CD4-positive, CD25-positive, alpha-beta regulatory T cell (primary cell): ENCODE data around the gene ENC1. TPM values are rescaled to one million over a fixed set of nuclear protein-coding genes. Genes with fewer than 3 reads are reported as not detected.

ENCODE experiments used
- ATAC-seq, 2 donors: fragments of 150-1000 bp; cut with Tn5 transposase; one replicate each; pipeline ENCODE4 v1.10.0; 2021; ENCODE audit warnings: low read depth in 2 of 2, moderate number of reproducible peaks in 2 of 2, moderate library complexity in 1 of 2
- DNase-seq, 3 donors: peaks; one replicate each; pipeline versions ENCODE4 v3.0.0 to v3.0.0-alpha.2; 2012 to 2022; ENCODE audit warnings: mixed read lengths in 1 of 3
- H3K27ac ChIP-seq: one replicate; pipeline ENCODE4 v1.7.0; 2013; ENCODE audit warnings: mild to moderate bottlenecking, low read length; ENCODE audit not compliant: insufficient read depth, poor library complexity, severe bottlenecking
- H3K27me3 ChIP-seq: one replicate; pipeline ENCODE4 v1.7.0; 2013; ENCODE audit warnings: low read length; ENCODE audit not compliant: control insufficient read depth, insufficient read depth
- H3K36me3 ChIP-seq: one replicate; pipeline ENCODE4 v1.7.0; 2013; ENCODE audit warnings: mild to moderate bottlenecking, low read length, moderate library complexity; ENCODE audit not compliant: control insufficient read depth, insufficient read depth
- H3K4me1 ChIP-seq: 2 replicates; pipeline ENCODE4 v1.7.0; 2013; ENCODE audit warnings: mild to moderate bottlenecking, low read length; ENCODE audit not compliant: insufficient read depth, control insufficient read depth, poor library complexity, severe bottlenecking
- H3K4me3 ChIP-seq: one replicate; pipeline ENCODE4 v1.7.0; 2013; ENCODE audit warnings: low read depth, mild to moderate bottlenecking, low read length, moderate library complexity
- H3K9me3 ChIP-seq, 2 experiments: 1 replicate in 1 of 2; 2 replicates in 1 of 2; pipeline ENCODE4 v1.7.0; 2013; ENCODE audit warnings: low read length in 2 of 2, mild to moderate bottlenecking in 1 of 2, moderate library complexity in 1 of 2; ENCODE audit not compliant: control insufficient read depth in 2 of 2
- H3K27ac Mint-ChIP-seq, 3 donors: one replicate each; pipeline ENCODE4 v1.8.0; 2020 to 2022; ENCODE audit warnings: mild to moderate bottlenecking in 3 of 3, mixed read lengths in 3 of 3, moderate library complexity in 2 of 3
- H3K27me3 Mint-ChIP-seq: one replicate; pipeline ENCODE4 v1.8.0; 2022; ENCODE audit warnings: mild to moderate bottlenecking, mixed read lengths
- H3K36me3 Mint-ChIP-seq: one replicate; pipeline ENCODE4 v1.8.0; 2020; ENCODE audit warnings: mixed read lengths
- H3K4me1 Mint-ChIP-seq, 4 donors: one replicate each; pipeline ENCODE4 v1.8.0; 2020 to 2022; ENCODE audit warnings: mixed read lengths in 4 of 4, mild to moderate bottlenecking in 1 of 4
- H3K4me3 Mint-ChIP-seq, 4 donors: one replicate each; pipeline ENCODE4 v1.8.0; 2020 to 2022; ENCODE audit warnings: mild to moderate bottlenecking in 4 of 4, mixed read lengths in 4 of 4, moderate library complexity in 3 of 4
- H3K9me3 Mint-ChIP-seq, 7 donors: one replicate each; pipeline ENCODE4 v1.8.0; 2020 to 2022; ENCODE audit warnings: mixed read lengths in 7 of 7, mild to moderate bottlenecking in 3 of 7, moderate library complexity in 2 of 7
- polyA plus RNA-seq, 4 donors: library from polyadenylated mRNA; unstranded; fragments of 300-500 nt; fragmentation: Illumina TruSeq; gene quantifications; one replicate each; pipeline ENCODE4 v1.2.3, GENCODE V29; 2021
- total RNA-seq: library from RNA; stranded (reverse); gene quantifications from one replicate; pipeline ENCODE4 v1.2.3, GENCODE V29; 2022

The ENC1 gene
- total and polyA plus RNA-seq, 5 donors from 2014 or later: 0.10 to 6.8 (median 0.48) TPM; not detected in 1

GRCh38 chr5:74636149-74636548 is 4.4 kb downstream of the ENC1 start:
- Histone ChIP-seq H3K4me3 (no peak overlapping the region), H3K27ac (no peak overlapping the region), H3K9me3 (no peaks in the 10 kb centered on the region), H3K4me1 (peaks cover 21% of the 10 kb centered on the region), H3K36me3 (no peaks in the 10 kb centered on the region), H3K27me3 (peaks cover 28% of the 10 kb centered on the region)
- H3K36me3 Mint-ChIP-seq: no peaks in the 10 kb centered on the region
- H3K27ac Mint-ChIP-seq: peak overlapping the region in 1 of 3 donors; percentile 65
- no peak for ATAC-seq
- DNase-seq: no peak
- H3K9me3 Mint-ChIP-seq: no peaks in the 10 kb centered on the region
- H3K4me3 Mint-ChIP-seq: no peak overlapping the region
- H3K4me1 Mint-ChIP-seq: peaks cover 15 to 28% (median 19%) of the 10 kb centered on the region in 4 donors
- peaks cover 35% of the 10 kb centered on the region for H3K27me3 Mint-ChIP-seq

DNA sequence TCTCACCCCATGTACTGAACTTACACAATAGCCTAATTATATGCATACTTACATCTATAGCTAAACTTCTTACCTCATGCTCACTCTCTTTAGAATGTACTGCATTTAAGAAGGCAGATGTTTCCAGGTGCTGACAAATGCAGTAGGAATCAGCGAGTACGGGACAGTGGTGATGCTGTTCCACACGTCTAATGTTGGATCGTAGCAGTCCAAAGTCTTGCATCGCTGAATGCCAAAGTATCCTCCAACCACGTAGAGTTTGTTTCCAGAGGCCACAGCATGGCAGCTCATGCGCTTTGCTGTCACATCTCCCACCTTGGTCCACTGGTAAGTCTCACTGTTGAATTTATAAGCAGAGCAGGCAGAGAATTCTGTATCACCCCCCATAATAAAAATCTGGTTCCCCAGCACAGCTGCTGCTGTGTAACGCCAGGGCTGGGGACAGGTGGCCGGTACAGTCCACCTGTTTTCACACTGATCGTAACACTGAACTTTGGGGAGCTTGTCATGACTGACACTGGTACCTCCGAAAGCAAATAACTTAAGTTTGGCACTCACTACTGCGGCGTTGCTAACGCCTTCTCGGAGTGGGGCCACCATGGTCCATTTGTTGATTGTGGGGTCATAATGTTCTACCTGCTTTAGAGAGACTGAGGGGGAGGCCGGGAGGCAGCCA is 5.8 kb downstream of the ENC1 start:
- H3K4me1 Mint-ChIP-seq: peaks cover 15 to 24% (median 19%) of the 10 kb centered on the region in 4 donors
- Histone ChIP-seq H3K9me3 (no peaks in the 10 kb centered on the region), H3K36me3 (no peaks in the 10 kb centered on the region), H3K27ac (no peak overlapping the region), H3K4me1 (peaks cover 12% of the 10 kb centered on the region), H3K4me3 (no peak overlapping the region), H3K27me3 (peaks cover 29% of the 10 kb centered on the region)
- no peak for ATAC-seq
- no peaks in the 10 kb centered on the region for H3K9me3 Mint-ChIP-seq
- peaks cover 28% of the 10 kb centered on the region for H3K27me3 Mint-ChIP-seq
- H3K4me3 Mint-ChIP-seq: no peak overlapping the region
- H3K36me3 Mint-ChIP-seq: no peaks in the 10 kb centered on the region
- H3K27ac Mint-ChIP-seq: no peak overlapping the region
- DNase-seq: no peak

- Mint-ChIP-seq H3K9me3 (no peaks in the 10 kb centered on the region), H3K27ac (no peak overlapping the region), H3K27me3 (peaks cover 22% of the 10 kb centered on the region), H3K4me3 (no peak overlapping the region), H3K4me1 (peaks cover 5 to 15% (median 11%) of the 10 kb centered on the region in 4 donors), H3K36me3 (no peaks in the 10 kb centered on the region)
- Histone ChIP-seq H3K4me3 (no peak overlapping the region), H3K9me3 (no peaks in the 10 kb centered on the region), H3K4me1 (peaks cover 4% of the 10 kb centered on the region), H3K36me3 (no peaks in the 10 kb centered on the region), H3K27me3 (peaks cover 21% of the 10 kb centered on the region), H3K27ac (no peak overlapping the region)
- ATAC-seq: no peak
- no peak for DNase-seq
Observed at GRCh38 chr5:74633695-74634094, 6.8 kb downstream of the ENC1 start.

GRCh38 chr5:74632947-74633356 is 7.6 kb downstream of the ENC1 start:
- Histone ChIP-seq H3K27me3 (peaks cover 14% of the 10 kb centered on the region), H3K4me1 (peaks cover 4% of the 10 kb centered on the region), H3K4me3 (no peak overlapping the region), H3K27ac (no peak overlapping the region), H3K9me3 (no peaks in the 10 kb centered on the region), H3K36me3 (no peaks in the 10 kb centered on the region)
- ATAC-seq (no peak), DNase-seq (no peak)
- no peaks in the 10 kb centered on the region for H3K36me3 Mint-ChIP-seq
- H3K27ac Mint-ChIP-seq: no peak overlapping the region
- H3K4me3 Mint-ChIP-seq: no peak overlapping the region
- H3K9me3 Mint-ChIP-seq: no peaks in the 10 kb centered on the region
- H3K27me3 Mint-ChIP-seq: peaks cover 15% of the 10 kb centered on the region
- peaks cover 4 to 12% (median 9%) of the 10 kb centered on the region in 4 donors for H3K4me1 Mint-ChIP-seq

GRCh38 chr5:74631081-74631953 is 9.2 kb downstream of the ENC1 start:
- ATAC-seq (peak; percentile 65 to 74), DNase-seq (peak in 2 of 3 donors; percentile 39 to 66)
- Mint-ChIP-seq H3K9me3 (no peaks in the 10 kb centered on the region), H3K4me1 (peaks cover 4 to 12% (median 9%) of the 10 kb centered on the region in 4 donors), H3K4me3 (no peak overlapping the region), H3K27me3 (peaks cover 15% of the 10 kb centered on the region), H3K36me3 (no peaks in the 10 kb centered on the region), H3K27ac (peak overlapping the region; percentile 20 to 67 (median 32))
- H3K9me3 ChIP-seq: no peaks in the 10 kb centered on the region
- H3K27me3 ChIP-seq: peaks cover 8% of the 10 kb centered on the region
- no peaks in the 10 kb centered on the region for H3K36me3 ChIP-seq
- no peak overlapping the region for H3K4me3 ChIP-seq
- H3K27ac ChIP-seq: no peak overlapping the region
- H3K4me1 ChIP-seq: peaks cover 4% of the 10 kb centered on the region

- ATAC-seq: no peak
- H3K9me3 Mint-ChIP-seq: no peaks in the 10 kb centered on the region
- Histone ChIP-seq H3K27me3 (peaks cover 5% of the 10 kb centered on the region), H3K9me3 (no peaks in the 10 kb centered on the region), H3K27ac (no peak overlapping the region), H3K4me1 (peaks cover 4% of the 10 kb centered on the region), H3K4me3 (no peak overlapping the region), H3K36me3 (no peaks in the 10 kb centered on the region)
- no peak overlapping the region for H3K4me3 Mint-ChIP-seq
- H3K27ac Mint-ChIP-seq: peak overlapping the region in 1 of 3 donors; percentile 67
- peaks cover 21% of the 10 kb centered on the region for H3K27me3 Mint-ChIP-seq
- H3K4me1 Mint-ChIP-seq: peaks cover 4 to 12% (median 9%) of the 10 kb centered on the region in 4 donors
- DNase-seq: no peak
- H3K36me3 Mint-ChIP-seq: no peaks in the 10 kb centered on the region
Observed at GRCh38 chr5:74630453-74631066, 10.0 kb downstream of the ENC1 start.

- H3K9me3 Mint-ChIP-seq: no peaks in the 10 kb centered on the region
- no peak overlapping the region for H3K27ac ChIP-seq
- H3K36me3 Mint-ChIP-seq: no peaks in the 10 kb centered on the region
Observed at GRCh38 chr5:74629326-74629725, 11.2 kb downstream of the ENC1 start.

More at GRCh38 chr5:74629326-74629725, 11.2 kb downstream of the ENC1 start:
- Mint-ChIP-seq H3K27me3 (peaks cover 23% of the 10 kb centered on the region), H3K4me1 (peaks cover 4 to 12% (median 9%) of the 10 kb centered on the region in 4 donors), H3K27ac (no peak overlapping the region), H3K4me3 (no peak overlapping the region)
- no peak for ATAC-seq
- peaks cover 4% of the 10 kb centered on the region for H3K27me3 ChIP-seq
- H3K4me3 ChIP-seq: no peak overlapping the region
- no peaks in the 10 kb centered on the region for H3K36me3 ChIP-seq
- no peak for DNase-seq
- peaks cover 4% of the 10 kb centered on the region for H3K4me1 ChIP-seq
- no peaks in the 10 kb centered on the region for H3K9me3 ChIP-seq
